Fibroblast of mammary gland (primary cell): ENCODE measurements around the gene HBQ1.

ENCODE experiments used
- DNase-seq: peaks from one replicate; pipeline ENCODE4 v3.0.0-alpha.2; 2010; ENCODE audit warnings: low read depth
- H3K4me3 ChIP-seq: 2 replicates; pipeline ENCODE4 v1.5.1; 2011; ENCODE audit warnings: low read depth, mild to moderate bottlenecking, low read length, moderate library complexity; ENCODE audit not compliant: control insufficient read depth
- CTCF ChIP-seq: conservative IDR thresholded peaks from 2 replicates; pipeline ENCODE4 v1.5.1; 2011; ENCODE audit warnings: low read depth, low read length, inconsistent platforms; ENCODE audit not compliant: control insufficient read depth, insufficient read depth

The HBQ1 gene

GRCh38 chr16:180681-181564 is 664 bp downstream of the HBQ1 start:
- no peak for TF ChIP-seq CTCF
- peak; percentile 53 for DNase-seq
- H3K4me3 ChIP-seq = peak overlapping the region; percentile 9

GRCh38 chr16:181565-182021 is 1.3 kb downstream of the HBQ1 start:
- no peak overlapping the region for H3K4me3 ChIP-seq
- peak; percentile 19 for DNase-seq
- TF ChIP-seq CTCF = peak; percentile 63

GRCh38 chr16:183005-183404 is 2.7 kb downstream of the HBQ1 start:
- TF ChIP-seq CTCF = no peak
- no peak for DNase-seq
- no peak overlapping the region for H3K4me3 ChIP-seq

- no peak for DNase-seq
- TF ChIP-seq CTCF = no peak
- H3K4me3 ChIP-seq = no peak overlapping the region
These were observed 5.0 kb downstream of the HBQ1 start for GRCh38 chr16:185213-185612.

GRCh38 chr16:185691-186090 is 5.4 kb downstream of the HBQ1 start:
- TF ChIP-seq CTCF = no peak
- DNase-seq = no peak
- no peak overlapping the region for H3K4me3 ChIP-seq

- no peak for DNase-seq
- TF ChIP-seq CTCF = no peak
- H3K4me3 ChIP-seq = no peak overlapping the region
These were observed 7.1 kb downstream of the HBQ1 start for GRCh38 chr16:187330-187729.
